ENCODE results near the gene TBX10.

- TF ChIP-seq EZH2 (IDR thresholded peaks at IDR 0.05; ENCODE audit: insufficient read depth, poor library complexity, severe bottlenecking) (no peak), EZH2phosphoT487 (IDR thresholded peaks at IDR 0.05; ENCODE audit: insufficient read depth, low read depth) (no peak)
Observed at GRCh38 chr11:67627812-67628624, 11.5 kb downstream of the TBX10 start.
